ENCODE measurements around the gene ATP6V0C.
"Not testable (repeated sequence)": the region's sequence is repeated elsewhere in the genome, so short reads cannot be mapped to it uniquely, and the experiment has no call there.

The ATP6V0C gene

GRCh38 chr16:2531696-2532493, 18.1 kb downstream of the ATP6V0C start:
- Histone ChIP-seq H3F3A (ENCODE audit: insufficient read depth, low read length) (peaks cover 20% of the 10 kb centered on the region), H3K36me3 (replicated peaks; ENCODE audit: insufficient read depth, low read length) (no peaks in the 10 kb centered on the region), H3K9ac (ENCODE audit: low read length) (peak overlapping the region; percentile 80), H4K20me1 (ENCODE audit: insufficient read depth, low read length) (no peaks in the 10 kb centered on the region), H3K27ac (ENCODE audit: low read length) (peak overlapping the region; percentile 84), H3K9me2 (replicated peaks; ENCODE audit: insufficient read depth, low read length) (no peaks in the 10 kb centered on the region), H3K4me2 (ENCODE audit: low read depth, low read length) (peak overlapping the region; percentile 79), H3K4me3 (ENCODE audit: low read length) (peak overlapping the region; percentile 70), H3K79me2 (ENCODE audit: low read length) (peaks cover 5% of the 10 kb centered on the region), H2AFZ (ENCODE audit: low read length) (peak overlapping the region; percentile 81), H3K9me3 (replicated peaks; ENCODE audit: insufficient read depth, low read length) (no peaks in the 10 kb centered on the region), H3K27me3 (replicated peaks; ENCODE audit: insufficient read depth, low read length) (no peaks in the 10 kb centered on the region), H3K4me1 (ENCODE audit: low read length) (peaks cover 9% of the 10 kb centered on the region)
- TF ChIP-seq EZH2 (optimal IDR thresholded peaks at IDR 0.05; ENCODE audit: low read depth, low read length) (no peak), EZH2phosphoT487 (IDR thresholded peaks at IDR 0.05; ENCODE audit: low read length) (no peak)
- TF ChIP-seq, protein P1, sequence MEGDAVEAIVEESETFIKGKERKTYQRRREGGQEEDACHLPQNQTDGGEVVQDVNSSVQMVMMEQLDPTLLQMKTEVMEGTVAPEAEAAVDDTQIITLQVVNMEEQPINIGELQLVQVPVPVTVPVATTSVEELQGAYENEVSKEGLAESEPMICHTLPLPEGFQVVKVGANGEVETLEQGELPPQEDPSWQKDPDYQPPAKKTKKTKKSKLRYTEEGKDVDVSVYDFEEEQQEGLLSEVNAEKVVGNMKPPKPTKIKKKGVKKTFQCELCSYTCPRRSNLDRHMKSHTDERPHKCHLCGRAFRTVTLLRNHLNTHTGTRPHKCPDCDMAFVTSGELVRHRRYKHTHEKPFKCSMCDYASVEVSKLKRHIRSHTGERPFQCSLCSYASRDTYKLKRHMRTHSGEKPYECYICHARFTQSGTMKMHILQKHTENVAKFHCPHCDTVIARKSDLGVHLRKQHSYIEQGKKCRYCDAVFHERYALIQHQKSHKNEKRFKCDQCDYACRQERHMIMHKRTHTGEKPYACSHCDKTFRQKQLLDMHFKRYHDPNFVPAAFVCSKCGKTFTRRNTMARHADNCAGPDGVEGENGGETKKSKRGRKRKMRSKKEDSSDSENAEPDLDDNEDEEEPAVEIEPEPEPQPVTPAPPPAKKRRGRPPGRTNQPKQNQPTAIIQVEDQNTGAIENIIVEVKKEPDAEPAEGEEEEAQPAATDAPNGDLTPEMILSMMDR (IDR thresholded peaks at IDR 0.05; ENCODE audit: low read length) = no peak
- DNase-seq = peak; percentile 99

DNA sequence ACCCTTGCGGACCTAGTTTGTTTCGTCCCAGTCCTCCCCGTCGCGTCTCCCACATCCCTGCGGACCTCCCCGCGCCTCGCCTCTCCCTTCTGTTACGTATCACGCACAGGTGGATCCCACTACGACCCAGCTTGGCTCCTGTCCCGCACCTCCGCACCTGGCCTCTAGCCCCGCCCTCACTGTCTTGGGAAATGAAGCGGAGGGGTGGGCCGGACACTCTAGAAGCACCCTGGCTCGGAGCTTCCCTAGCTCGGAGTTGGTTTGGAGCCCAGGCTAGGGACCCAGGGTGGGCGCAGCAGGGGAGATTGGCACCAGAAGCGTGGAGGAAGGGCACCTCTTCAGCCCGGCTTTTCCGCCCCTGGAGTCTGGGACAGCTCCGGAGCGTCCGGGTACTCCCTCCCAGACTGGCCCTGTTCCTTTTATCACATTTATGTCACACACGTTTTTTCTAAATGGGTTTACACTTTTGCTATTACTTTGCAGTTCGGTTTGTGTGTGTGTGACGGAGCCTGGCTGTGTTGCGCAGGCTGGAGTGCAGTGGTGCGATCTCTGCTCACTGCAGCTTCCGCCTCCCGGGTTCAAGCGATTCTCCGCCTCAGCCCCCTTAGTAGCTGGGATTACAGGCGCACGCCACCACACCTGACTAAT, 18.9 kb downstream of the ATP6V0C start:
- peaks cover 26% of the 10 kb centered on the region for H3F3A ChIP-seq (ENCODE audit: insufficient read depth, low read length)
- H4K20me1 ChIP-seq (ENCODE audit: insufficient read depth, low read length) = no peaks in the 10 kb centered on the region
- TF ChIP-seq EZH2phosphoT487 (IDR thresholded peaks at IDR 0.05; ENCODE audit: low read length) (no peak), EZH2 (optimal IDR thresholded peaks at IDR 0.05; ENCODE audit: low read depth, low read length) (no peak)
- TF ChIP-seq, protein P1 (IDR thresholded peaks at IDR 0.05; ENCODE audit: low read length) = no peak
- H3K27me3 ChIP-seq (replicated peaks; ENCODE audit: insufficient read depth, low read length) = no peaks in the 10 kb centered on the region
- H3K9me2 ChIP-seq (replicated peaks; ENCODE audit: insufficient read depth, low read length) = no peaks in the 10 kb centered on the region
- H3K4me3 ChIP-seq (ENCODE audit: low read length) = peak overlapping the region; percentile 70
- peak; percentile 61 for DNase-seq
- H3K79me2 ChIP-seq (ENCODE audit: low read length) = no peaks in the 10 kb centered on the region
- H3K9me3 ChIP-seq (replicated peaks; ENCODE audit: insufficient read depth, low read length) = no peaks in the 10 kb centered on the region
- peak overlapping the region; percentile 80 for H3K9ac ChIP-seq (ENCODE audit: low read length)
- H3K27ac ChIP-seq (ENCODE audit: low read length) = peak overlapping the region; percentile 84
- peak overlapping the region; percentile 81 for H2AFZ ChIP-seq (ENCODE audit: low read length)
- peaks cover 9% of the 10 kb centered on the region for H3K4me1 ChIP-seq (ENCODE audit: low read length)
- peak overlapping the region; percentile 70 for H3K4me2 ChIP-seq (ENCODE audit: low read depth, low read length)
- no peaks in the 10 kb centered on the region for H3K36me3 ChIP-seq (replicated peaks; ENCODE audit: insufficient read depth, low read length)

DNA sequence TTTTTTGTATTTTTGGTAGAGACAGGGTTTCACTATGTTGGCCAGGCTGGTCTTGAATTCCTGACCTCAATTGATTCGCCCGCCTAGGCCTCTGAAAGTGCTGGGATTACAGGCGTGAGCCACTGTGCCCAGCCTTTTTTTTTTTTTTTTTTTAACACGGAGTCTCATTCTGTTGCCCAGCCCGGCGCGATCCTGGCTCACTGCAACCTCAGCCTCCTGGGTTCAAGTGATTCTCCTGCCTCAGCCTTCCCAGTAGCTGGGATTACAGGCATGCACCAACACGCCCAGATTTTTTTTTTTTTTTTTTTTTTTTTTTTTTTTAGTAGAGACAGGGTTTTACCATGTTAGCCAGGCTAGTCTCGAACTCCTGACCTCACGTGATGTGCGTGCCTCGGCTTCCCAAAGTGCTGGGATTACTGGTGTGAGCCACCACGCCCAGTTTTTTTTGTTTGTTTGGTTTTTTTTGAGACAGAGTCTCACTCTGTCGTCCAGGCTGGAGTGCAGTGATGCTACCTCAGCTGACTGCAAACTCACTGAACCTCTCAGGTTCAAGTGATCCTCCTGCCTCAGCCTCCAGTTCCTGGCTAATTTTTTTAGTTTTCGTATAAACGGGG, 19.5 kb downstream of the ATP6V0C start:
- not testable (repeated sequence) for H3K36me3 ChIP-seq (replicated peaks; ENCODE audit: insufficient read depth, low read length); H3K79me2 ChIP-seq (ENCODE audit: low read length); H3K9me3 ChIP-seq (replicated peaks; ENCODE audit: insufficient read depth, low read length); H3K27me3 ChIP-seq (replicated peaks; ENCODE audit: insufficient read depth, low read length); H4K20me1 ChIP-seq (ENCODE audit: insufficient read depth, low read length); DNase-seq; H3K4me1 ChIP-seq (ENCODE audit: low read length); H3K9me2 ChIP-seq (replicated peaks; ENCODE audit: insufficient read depth, low read length)
- Histone ChIP-seq H3K4me2 (ENCODE audit: low read depth, low read length) (peak overlapping the region; percentile 70; the same call in 1 of the 2 replicates), H3K4me3 (ENCODE audit: low read length) (peak overlapping the region; percentile 70), H2AFZ (ENCODE audit: low read length) (peak overlapping the region; percentile 81; the same call in 1 of the 2 replicates), H3K9ac (ENCODE audit: low read length) (peak overlapping the region; percentile 80; the same call in 1 of the 2 replicates), H3F3A (ENCODE audit: insufficient read depth, low read length) (peaks cover 26% of the 10 kb centered on the region), H3K27ac (ENCODE audit: low read length) (peak overlapping the region; percentile 84; the same call in 1 of the 2 replicates)

Data from MM.1S (cell line).